HG02610 (cell line): ENCODE results near the gene MAP7D1.
"Not testable (repeated sequence)": the region's sequence is repeated elsewhere in the genome, so short reads cannot be mapped to it uniquely, and the experiment has no call there.

Experiments used
- ATAC-seq: cut with Tn5 transposase; IDR thresholded peaks from one replicate; pipeline ENCODE4 v1.9.1; 2021; ENCODE audit warnings: mild to moderate bottlenecking, moderate library complexity; ENCODE audit not compliant: unreplicated experiment

The MAP7D1 gene

DNA sequence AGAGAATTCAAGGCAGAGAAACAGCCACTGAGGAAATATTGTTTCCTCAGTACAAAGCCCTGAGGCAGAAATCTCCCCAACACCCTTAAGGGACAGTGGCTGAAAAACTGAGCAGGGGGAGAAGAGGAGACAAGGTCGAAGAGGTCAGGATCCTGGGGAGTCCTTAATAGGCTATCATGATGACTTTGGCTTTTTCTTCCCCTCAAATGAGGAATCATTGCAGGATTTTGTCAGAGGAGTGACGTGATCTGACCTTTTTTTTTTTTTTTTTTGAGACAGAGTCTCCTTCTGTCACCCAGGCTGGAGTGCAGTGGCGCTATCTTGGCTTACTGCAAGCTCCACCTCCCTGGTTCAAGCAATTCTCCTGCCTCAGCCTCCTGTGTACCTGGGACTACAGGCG lies 10.2 kb downstream of the MAP7D1 start:
- no peak for ATAC-seq

DNA sequence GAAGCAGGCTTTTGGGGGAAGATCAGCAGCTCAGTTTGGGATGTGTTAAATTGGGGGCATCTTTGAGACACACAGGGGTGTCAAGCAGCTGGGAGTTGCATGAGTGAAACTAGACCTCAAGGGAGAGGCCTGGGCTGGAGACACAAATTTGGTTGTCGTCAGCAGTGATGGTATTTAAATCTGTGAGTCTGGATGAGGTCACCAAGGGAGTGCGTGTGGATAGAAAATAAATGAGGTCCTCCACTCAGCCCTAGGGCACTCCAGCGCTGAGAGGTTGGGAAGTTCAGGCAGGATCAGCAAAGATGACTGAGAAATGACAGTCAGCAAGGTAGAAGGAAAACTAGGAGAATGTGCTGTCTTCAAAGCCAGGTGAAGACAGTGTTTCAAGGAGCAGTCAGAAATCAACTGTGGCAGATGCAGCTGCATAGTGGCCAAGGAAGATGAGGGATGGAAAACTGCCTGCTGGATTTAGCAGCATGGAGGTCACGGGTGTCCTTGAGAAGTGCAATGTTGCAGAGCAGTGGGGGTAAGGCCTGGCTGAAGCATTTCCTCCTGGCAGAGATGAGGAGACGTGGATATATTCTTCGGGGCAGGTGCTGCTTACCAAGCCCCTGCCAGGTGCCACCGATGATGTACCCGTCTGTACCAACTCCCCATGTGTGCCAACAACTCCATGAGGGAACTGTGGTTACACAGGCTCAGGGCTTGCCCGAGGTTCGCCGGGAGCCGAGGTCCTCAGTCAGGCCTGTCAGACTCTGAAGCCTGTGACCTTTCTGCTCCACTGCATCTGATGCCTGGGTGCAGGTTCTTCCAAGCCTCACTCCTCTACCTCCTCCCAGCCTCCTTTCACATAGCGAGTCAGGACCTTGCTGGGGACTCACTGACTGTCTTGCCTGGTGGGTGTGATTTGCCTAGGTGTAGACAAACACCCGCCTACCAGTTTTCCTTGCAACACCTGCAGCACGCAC lies 11.3 kb downstream of the MAP7D1 start:
- no peak for ATAC-seq

DNA sequence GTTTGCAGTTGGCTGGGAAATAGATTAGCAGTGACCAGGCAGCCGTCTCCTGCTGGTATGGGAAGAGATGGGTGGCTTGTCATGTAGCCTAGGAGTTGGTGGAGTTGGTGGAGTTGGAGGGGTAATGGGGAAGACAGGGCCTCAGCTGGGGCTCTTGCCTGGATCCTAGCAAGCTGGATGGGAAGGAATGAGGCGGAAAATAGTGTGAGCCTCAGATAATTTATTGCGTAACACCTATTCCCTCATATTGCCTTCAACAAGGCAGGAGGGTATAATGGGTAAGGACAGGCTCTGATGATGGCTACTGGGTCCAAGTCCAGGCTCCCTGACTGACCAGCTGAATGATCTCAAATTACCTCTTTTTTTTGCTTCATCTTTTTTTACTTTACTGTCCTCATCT lies 12.6 kb downstream of the MAP7D1 start:
- ATAC-seq = no peak

DNA sequence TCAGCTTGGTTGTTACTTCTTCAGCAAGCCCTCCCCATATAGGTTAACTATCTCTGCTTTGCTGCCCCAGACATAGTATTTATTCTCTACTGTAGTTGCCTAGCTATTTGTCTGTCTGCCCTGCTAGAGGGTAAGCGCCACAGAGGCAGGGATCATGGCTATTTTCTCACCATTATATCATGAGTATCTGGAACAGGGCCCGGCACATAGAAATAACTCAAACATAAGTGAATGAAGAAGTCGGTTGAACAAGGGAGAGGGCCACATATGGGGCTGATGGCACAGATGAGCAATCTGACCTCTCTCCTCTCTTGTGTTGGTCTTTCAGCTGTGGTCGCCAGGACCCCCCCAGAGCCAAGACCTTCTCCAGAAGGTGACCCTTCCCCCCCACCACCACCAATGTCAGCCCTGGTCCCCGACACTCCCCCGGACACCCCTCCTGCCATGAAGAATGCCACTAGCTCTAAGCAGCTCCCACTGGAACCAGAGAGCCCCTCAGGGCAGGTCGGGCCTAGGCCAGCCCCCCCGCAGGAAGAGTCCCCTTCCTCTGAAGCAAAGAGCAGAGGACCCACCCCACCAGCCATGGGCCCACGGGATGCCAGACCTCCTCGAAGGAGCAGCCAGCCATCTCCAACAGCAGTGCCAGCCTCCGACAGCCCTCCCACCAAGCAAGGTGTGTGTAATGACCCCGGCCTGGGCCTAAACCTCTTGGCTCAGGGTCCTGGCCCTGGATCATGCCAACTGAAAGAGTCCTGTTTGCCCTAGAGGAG lies 14.9 kb downstream of the MAP7D1 start:
- ATAC-seq = no peak

DNA sequence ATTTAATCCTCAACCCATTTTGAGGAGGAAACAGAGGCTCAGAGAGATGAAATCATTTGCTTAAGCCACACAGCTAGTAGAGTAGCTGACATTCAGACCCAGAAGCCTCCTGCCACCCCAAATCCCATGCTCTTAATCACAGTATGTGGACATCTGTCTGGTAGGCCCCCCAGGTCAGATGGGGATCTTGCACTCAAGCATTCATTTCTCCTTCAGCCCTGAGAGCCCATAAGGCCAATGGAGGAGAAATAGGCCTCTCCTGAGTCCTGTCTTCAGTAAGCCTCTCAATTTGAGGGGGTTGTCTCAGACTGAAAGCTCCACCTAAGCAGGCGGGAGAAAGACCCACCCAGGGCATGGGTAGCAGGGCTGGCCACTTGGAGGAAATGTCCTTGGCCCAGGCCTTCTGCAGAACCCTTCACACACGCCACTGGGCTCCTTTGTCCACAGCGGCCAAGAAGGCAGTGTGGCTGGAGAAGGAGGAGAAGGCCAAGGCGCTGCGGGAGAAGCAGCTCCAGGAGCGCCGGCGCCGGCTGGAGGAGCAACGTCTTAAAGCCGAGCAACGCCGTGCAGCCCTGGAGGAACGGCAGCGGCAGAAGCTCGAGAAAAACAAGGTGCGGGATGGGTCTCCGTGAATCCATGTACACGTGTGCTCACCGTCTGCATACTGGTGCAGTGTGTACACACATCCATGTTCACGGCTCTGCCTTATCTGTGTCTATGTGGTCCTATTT lies 16.2 kb downstream of the MAP7D1 start:
- ATAC-seq = no peak

DNA sequence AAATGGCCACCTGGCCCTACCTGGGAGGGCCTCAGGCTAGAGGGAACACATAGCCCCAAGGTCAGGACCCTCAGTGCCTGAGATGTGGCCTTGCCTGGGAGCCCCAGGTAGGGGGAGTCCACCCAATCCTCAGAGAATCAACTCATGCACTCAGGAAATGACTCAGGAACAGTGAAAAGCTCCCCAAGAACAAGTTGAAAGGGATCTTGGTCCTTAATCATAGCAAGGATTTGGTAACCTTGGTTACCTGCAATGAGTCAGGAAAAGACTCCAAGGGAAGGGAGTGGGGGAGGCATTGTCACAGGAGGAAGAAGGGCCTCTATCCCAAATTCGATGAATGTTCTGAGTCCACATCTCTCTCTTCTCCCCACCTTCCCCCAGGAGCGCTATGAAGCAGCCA lies 17.0 kb downstream of the MAP7D1 start:
- no peak for ATAC-seq

DNA sequence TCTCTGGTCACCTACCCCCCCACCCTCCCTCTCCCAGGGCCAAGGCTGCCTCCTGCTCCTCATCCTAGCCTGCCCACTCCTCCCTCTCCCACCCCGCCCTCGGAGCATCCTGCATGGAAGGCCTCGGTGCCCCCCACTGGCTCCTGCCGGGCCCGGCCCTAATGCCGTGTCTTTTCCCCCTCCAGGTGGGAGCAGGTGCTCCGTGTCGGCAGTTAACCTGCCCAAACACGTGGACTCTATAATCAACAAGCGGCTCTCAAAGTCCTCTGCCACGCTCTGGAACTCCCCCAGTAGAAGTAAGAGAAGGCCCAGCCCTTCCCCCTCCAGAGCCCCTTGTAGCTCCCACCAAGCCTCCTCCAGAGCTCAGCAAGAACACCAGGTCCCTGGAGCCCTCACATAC lies 18.8 kb downstream of the MAP7D1 start:
- no peak for ATAC-seq

DNA sequence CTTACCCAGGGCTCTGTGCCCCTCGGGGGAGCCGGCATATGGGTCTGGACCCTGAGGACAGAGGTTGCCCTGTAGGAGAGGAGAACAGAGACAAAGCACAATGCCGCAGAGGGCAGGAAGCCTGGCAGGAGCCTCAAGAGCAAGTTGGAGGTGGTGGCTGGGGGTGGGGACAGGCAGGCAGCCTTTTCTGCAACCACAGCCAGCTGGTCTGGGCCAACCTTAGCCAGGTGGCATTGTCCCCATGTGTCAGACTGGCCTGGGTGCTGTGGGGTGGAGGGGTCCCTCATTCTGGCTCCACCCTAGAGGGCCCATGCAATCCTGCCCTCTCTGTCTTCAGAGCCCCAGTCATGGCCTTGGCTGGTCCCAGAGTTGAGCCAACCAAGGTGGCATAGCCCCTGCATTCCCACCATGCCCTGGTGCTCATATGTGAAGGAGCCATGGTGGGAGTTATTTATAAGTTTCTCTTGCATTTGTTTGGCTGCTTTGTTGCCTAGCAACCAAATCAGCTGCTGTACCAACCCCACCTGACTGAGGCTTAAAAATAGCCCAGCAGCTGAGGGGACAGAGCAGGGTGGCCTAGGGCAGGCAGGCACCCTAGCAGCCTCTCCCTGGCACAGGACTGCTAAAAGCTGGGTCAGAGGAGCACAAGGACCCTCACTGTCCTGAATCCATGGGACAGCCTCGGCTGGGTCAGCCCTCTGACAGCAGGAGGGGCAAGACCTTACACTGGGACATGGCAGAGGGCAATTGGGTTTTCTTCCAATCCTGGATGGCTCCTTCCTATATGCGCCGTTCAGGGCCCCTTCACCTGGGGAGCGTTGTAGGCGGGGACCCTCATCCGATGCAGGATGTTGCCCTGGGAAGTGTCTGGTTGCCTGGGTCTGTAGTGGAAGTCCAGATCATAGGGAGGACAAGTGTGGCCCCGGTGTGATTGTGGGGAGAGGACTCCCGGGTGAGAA lies 19.5 kb downstream of the MAP7D1 start:
- ATAC-seq = no peak

DNA sequence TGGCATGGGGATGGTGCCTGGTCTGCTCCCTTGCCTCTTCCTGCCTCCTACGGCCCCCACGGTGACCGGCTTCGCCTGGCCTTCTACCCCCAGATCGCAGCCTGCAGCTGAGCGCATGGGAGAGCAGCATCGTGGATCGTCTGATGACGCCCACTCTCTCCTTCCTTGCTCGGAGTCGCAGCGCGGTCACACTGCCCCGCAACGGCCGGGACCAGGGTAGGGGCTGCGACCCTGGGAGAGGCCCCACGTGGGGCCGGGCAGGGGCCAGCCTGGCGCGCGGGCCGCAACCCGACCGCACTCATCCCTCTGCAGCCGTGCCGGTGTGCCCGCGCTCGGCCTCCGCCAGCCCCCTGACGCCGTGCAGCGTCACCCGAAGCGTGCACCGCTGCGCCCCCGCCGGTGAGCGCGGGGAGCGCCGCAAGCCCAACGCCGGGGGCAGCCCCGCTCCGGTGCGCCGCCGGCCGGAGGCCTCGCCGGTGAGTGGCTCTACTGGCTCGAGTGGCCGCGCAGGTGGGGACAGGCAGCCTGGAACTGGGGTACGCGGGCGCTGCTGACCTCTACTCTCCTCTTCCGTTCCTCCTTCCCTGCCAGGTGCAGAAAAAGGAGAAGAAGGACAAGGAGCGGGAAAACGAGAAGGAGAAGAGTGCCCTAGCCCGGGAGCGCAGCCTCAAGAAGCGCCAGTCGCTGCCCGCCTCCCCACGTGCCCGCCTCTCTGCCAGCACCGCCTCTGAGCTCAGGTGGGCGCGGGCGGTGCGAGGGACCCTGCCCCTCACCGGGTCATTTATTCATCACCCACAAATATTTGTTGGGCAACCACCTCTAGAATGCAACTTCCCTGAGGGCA lies 20.4 kb downstream of the MAP7D1 start:
- no peak for ATAC-seq

DNA sequence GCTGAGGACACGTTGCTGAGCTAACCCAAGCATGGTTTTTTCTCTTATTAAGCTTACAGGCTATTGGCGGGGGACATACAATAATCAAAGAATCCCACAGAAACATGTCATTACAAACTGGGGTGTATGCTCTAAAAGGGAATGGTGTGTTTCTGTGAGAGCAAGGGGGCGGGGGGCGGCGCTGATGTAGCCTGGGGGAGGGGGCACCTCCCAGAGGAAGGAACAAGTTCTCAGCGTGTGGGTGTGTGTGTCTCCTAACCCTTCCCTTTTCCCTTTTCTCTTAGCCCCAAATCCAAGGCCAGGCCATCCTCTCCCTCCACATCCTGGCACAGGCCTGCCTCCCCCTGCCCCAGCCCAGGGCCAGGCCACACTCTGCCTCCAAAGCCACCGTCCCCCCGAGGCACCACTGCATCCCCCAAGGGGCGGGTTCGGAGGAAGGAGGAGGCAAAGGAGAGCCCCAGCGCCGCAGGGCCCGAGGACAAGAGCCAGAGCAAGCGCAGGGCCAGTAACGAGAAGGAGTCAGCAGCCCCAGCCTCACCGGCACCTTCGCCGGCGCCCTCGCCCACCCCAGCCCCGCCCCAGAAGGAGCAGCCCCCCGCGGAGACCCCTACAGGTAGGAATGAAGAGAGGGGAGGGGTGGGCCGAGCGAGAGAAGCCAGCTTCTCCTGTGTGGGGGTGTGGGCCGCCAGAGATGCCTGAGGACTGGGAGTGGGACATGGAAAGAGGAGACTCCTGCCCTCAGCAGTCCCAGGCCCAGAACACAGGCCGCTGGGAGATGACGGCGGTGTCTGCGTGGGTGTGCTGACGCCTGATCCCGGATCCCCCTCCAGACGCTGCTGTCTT lies 21.9 kb downstream of the MAP7D1 start:
- no peak for ATAC-seq

DNA sequence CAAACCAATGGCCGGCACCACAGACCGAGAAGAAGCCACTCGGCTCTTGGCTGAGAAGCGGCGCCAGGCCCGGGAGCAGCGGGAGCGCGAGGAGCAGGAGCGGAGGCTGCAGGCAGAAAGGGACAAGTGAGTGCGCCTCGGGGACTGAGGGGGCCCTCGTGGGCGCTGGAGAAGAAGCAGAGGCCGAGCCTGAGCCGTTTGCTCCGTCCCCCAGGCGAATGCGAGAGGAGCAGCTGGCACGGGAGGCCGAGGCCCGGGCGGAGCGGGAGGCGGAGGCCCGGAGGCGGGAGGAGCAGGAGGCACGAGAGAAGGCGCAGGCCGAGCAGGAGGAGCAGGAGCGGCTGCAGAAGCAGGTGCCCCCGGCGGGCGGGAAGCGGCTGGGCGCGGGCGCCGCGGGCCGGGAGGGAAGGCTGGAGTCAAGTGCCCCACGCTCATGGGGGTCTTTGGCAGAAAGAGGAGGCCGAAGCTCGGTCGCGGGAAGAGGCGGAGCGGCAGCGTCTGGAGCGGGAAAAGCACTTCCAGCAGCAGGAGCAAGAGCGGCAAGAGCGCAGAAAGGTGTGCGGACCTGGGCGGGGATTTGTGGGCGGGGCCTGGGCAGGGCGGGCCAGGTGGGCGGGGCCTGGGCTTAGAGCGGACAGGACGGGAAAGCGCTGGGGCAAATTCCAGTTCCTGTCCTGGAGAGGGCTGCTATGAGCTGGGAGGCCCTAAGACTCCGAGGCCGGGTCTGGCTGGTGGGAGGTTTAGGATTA lies 22.7 kb downstream of the MAP7D1 start:
- no peak for ATAC-seq

DNA sequence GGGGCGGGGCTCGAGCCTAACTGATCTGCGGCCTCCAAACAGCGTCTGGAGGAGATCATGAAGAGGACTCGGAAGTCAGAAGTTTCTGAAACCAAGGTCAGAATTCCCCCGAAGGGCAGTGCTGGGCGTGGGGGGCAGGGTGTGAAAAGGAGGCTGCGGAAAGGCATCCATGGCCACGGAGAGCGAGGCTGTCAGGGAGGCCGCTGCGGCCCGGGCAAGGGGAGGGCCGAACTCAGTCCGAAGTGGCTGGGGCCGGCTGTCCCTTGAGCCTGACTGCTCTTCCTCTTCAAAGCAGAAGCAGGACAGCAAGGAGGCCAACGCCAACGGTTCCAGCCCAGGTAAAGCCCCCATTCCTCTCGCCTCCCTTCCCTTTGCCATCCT lies 23.2 kb downstream of the MAP7D1 start:
- no peak for ATAC-seq

DNA sequence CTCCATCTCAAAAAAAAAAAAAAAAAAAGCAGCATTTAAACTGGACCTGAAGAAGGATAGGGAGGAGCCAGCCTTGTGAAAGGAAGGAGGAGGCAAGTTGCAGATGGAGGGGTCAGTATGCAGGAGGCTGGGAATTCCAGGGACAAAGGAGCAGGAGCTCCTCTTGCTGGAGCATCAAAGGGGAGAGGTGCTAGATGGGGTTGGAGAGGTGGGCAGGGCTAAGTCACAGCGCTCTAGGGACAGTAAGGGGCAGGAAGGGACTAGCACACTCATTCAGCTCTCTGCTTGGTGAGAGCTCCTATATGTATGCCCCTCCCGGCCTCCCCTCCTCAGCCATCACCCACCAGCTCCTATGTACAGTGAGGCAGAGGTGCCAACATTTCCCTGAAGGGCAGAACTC lies 26.8 kb downstream of the MAP7D1 start:
- no peak for ATAC-seq

DNA sequence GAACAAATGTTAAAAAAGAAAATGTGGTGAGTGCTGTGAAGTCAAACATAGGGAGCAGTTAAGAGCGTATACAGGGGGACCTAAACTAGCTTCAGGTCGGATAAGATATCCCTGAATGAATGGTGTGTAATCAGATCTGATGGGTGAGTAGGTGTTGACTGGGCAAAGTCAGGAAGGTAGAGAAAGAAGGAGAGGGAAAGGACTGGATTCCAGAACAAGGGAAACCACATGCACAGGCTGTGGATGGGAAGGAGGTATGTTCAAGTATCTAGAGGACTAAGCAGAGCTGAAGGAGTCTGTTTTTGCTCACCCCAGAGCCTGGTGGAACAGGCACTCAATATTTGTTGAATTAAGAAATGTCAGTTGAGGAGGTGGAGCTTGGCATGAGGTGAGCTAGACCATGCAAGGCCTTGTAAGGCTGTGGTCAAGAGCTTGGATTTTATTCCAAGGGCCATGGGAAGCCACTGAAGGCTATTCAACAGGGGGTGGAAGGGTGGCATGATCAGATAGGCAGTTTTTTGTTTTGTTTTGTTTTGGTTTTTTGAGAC lies 27.4 kb downstream of the MAP7D1 start:
- ATAC-seq = no peak

DNA sequence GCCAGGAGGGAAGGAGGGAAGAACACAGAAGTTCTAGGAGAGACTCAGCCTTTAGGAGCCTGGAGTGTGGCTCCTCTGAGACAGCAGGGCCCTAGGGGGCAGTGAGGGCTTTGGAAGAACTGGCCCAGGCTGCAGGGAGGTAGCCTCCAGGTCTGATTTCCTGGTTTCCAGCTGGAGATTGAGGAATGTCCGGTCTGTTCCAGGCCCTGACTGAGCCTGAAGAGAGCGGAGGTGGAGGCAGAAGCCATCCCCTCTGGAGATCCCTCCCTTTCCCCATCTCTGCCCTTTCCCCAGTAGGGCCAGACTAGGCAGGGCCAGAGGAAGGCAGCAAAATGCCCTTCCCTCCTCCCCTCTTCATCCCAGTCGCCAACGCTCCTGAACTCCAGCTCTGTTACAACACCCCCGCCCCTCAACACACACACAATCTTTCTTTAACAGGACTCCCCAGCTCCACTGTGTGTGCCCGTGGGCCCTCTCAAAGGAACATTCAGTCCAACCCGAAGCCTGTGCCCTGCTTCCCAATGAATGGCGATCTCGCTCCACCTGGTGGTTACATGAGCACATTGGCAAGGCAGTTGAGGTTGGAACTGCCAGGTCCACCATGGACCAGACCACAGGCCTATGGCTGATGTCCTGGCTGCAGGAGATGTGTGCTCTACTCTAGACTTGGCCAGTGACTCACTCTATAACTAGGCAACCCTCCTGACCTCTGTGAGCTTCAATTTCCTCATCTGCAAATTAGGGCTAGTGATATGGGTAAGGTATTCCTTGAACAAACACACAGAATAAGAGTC lies 32.0 kb downstream of the MAP7D1 start:
- peak; percentile 71 for ATAC-seq

DNA sequence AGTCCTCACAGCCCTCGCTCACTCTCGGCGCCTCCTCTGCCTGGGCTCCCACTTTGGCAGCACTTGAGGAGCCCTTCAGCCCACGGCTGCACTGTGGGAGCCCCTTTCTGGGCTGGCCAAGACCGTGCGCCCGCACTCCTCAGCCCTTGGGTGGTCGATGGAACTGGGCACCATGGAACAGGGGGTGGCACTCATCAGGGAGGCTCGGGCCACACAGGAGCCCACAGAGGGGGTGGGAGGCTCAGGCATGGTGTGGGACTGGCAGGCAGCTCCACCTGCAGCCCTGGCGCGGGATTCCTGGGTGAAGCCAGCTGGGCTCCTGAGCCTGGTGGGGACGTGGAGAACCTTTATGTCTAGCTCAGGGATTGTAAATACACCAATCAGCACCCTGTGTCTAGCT lies 40.8 kb downstream of the MAP7D1 start:
- not testable (repeated sequence) for ATAC-seq

DNA sequence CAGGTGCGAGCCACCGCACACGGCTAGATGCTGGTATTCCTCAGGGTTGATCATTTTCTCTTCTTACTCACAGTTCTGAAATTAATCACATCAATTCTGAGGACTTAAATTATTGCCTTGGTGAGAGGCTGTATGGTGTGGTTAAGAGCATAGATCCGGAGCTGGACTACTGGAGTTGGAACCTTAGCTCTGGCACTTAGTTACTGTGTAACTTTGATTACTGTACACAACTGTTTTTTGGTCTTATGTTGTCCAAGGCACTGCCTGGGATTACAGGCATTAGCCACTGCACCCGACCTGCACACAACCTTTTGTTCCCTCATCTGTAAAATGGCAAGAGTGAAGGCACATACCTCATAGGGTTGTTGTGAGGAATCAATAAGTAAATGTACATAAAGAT lies 42.7 kb downstream of the MAP7D1 start:
- no peak for ATAC-seq
